HEK293 (cell line): ENCODE measurements around the gene HCFC1.
A peak's percentile ranks its signal among the peaks of the same experiment; 100 is the strongest.

Experiments used
- GLI4 ChIP-seq: fragments of 450-650 bp; formaldehyde crosslinking; IDR thresholded peaks from 2 replicates; pipeline ENCODE4 v1.5.1; 2016; ENCODE audit warnings: missing biosample characterization, missing genetic modification characterization
- GLIS1 ChIP-seq: fragments of 450-650 bp; formaldehyde crosslinking; IDR thresholded peaks from 2 replicates; pipeline ENCODE4 v1.5.1; 2016; ENCODE audit warnings: missing biosample characterization, missing genetic modification characterization
- HOXA7 ChIP-seq: sonication (generic); formaldehyde crosslinking; IDR thresholded peaks from 2 replicates; pipeline ENCODE4 v1.8.1; 2022; ENCODE audit warnings: missing genetic modification reagents, borderline replicate concordance
- HOXC10 ChIP-seq: sonication (generic); formaldehyde crosslinking; IDR thresholded peaks from 2 replicates; pipeline ENCODE4 v1.8.1; 2023; ENCODE audit warnings: mild to moderate bottlenecking, missing genetic modification reagents
- KLF10 ChIP-seq: fragments of 450-650 bp; IDR thresholded peaks from 2 replicates; pipeline ENCODE4 v1.5.1; 2018; ENCODE audit warnings: missing biosample characterization, mild to moderate bottlenecking, missing genetic modification characterization
- KLF9 ChIP-seq: fragments of 450-650 bp; formaldehyde crosslinking; IDR thresholded peaks from 2 replicates; pipeline ENCODE4 v1.5.1; 2016; ENCODE audit warnings: missing biosample characterization, missing genetic modification characterization, low read depth
- PATZ1 ChIP-seq: fragments of 450-650 bp; formaldehyde crosslinking; IDR thresholded peaks from 2 replicates; pipeline ENCODE4 v1.5.1; 2016; ENCODE audit warnings: missing biosample characterization, missing genetic modification characterization
- SCRT2 ChIP-seq: fragments of 450-650 bp; formaldehyde crosslinking; IDR thresholded peaks from 2 replicates; pipeline ENCODE4 v1.5.1; 2016; ENCODE audit warnings: missing biosample characterization, missing genetic modification characterization
- SP3 ChIP-seq: fragments of 450-650 bp; formaldehyde crosslinking; IDR thresholded peaks from 2 replicates; pipeline ENCODE4 v1.5.1; 2016; ENCODE audit warnings: missing biosample characterization, missing genetic modification characterization
- WT1 ChIP-seq: fragments of 450-650 bp; formaldehyde crosslinking; IDR thresholded peaks from 2 replicates; pipeline ENCODE4 v1.5.1; 2016; ENCODE audit warnings: missing biosample characterization, missing genetic modification characterization
- YY2 ChIP-seq: fragments of 450-650 bp; formaldehyde crosslinking; IDR thresholded peaks from 2 replicates; pipeline ENCODE4 v1.5.1; 2016; ENCODE audit warnings: missing biosample characterization, missing genetic modification characterization
- ZBTB10 ChIP-seq: fragments of 450-650 bp; formaldehyde crosslinking; IDR thresholded peaks from 2 replicates; pipeline ENCODE4 v1.5.1; 2016; ENCODE audit warnings: missing biosample characterization, missing genetic modification characterization
- ZBTB7A ChIP-seq: fragments of 450-650 bp; formaldehyde crosslinking; IDR thresholded peaks from 2 replicates; pipeline ENCODE4 v1.5.1; 2016; ENCODE audit warnings: low read depth, missing biosample characterization, missing genetic modification characterization
- ZEB2 ChIP-seq: fragments of 450-650 bp; formaldehyde crosslinking; IDR thresholded peaks from 2 replicates; pipeline ENCODE4 v1.5.1; 2016; ENCODE audit warnings: missing biosample characterization, missing genetic modification characterization
- ZNF169 ChIP-seq: fragments of 450-650 bp; formaldehyde crosslinking; IDR thresholded peaks from 2 replicates; pipeline ENCODE4 v1.5.1; 2016; ENCODE audit warnings: missing biosample characterization, missing genetic modification characterization
- ZNF2 ChIP-seq: fragments of 450-650 bp; formaldehyde crosslinking; IDR thresholded peaks from 2 replicates; pipeline ENCODE4 v1.5.1; 2016; ENCODE audit warnings: missing biosample characterization, missing genetic modification characterization
- ZNF202 ChIP-seq: fragments of 450-650 bp; formaldehyde crosslinking; IDR thresholded peaks from 2 replicates; pipeline ENCODE4 v1.5.1; 2016; ENCODE audit warnings: missing biosample characterization, missing genetic modification characterization, borderline replicate concordance
- ZNF239 ChIP-seq: fragments of 450-650 bp; formaldehyde crosslinking; IDR thresholded peaks from 2 replicates; pipeline ENCODE4 v1.5.1; 2016; ENCODE audit warnings: missing biosample characterization, missing genetic modification characterization
- ZNF518A ChIP-seq: fragments of 450-650 bp; formaldehyde crosslinking; conservative IDR thresholded peaks from 2 replicates; pipeline ENCODE4 v1.5.1; 2016; ENCODE audit warnings: low read depth, missing biosample characterization, missing genetic modification characterization
- ZNF610 ChIP-seq: fragments of 450-650 bp; formaldehyde crosslinking; IDR thresholded peaks from 2 replicates; pipeline ENCODE4 v1.5.1; 2016; ENCODE audit warnings: missing biosample characterization, missing genetic modification characterization, borderline replicate concordance
- ZNF623 ChIP-seq: fragments of 450-650 bp; formaldehyde crosslinking; IDR thresholded peaks from 2 replicates; pipeline ENCODE4 v1.5.1; 2016; ENCODE audit warnings: missing biosample characterization, missing genetic modification characterization
- ZNF629 ChIP-seq: fragments of 450-650 bp; formaldehyde crosslinking; IDR thresholded peaks from 2 replicates; pipeline ENCODE4 v1.5.1; 2017; ENCODE audit warnings: missing biosample characterization, missing genetic modification characterization
- ZNF701 ChIP-seq: fragments of 450-650 bp; formaldehyde crosslinking; IDR thresholded peaks from 2 replicates; pipeline ENCODE4 v1.5.1; 2016; ENCODE audit warnings: missing biosample characterization, missing genetic modification characterization
- ZNF76 ChIP-seq: fragments of 450-650 bp; formaldehyde crosslinking; IDR thresholded peaks from 2 replicates; pipeline ENCODE4; 2016; ENCODE audit warnings: low read depth, missing biosample characterization, missing genetic modification characterization, borderline replicate concordance
- ZNF776 ChIP-seq: fragments of 450-650 bp; formaldehyde crosslinking; IDR thresholded peaks from 2 replicates; pipeline ENCODE4 v1.5.0; 2017; ENCODE audit warnings: missing biosample characterization, missing genetic modification characterization, borderline replicate concordance
- ZSCAN30 ChIP-seq: fragments of 450-650 bp; IDR thresholded peaks from 2 replicates; pipeline ENCODE4 v1.5.1; 2018; ENCODE audit warnings: missing biosample characterization, mild to moderate bottlenecking, missing genetic modification characterization, moderate library complexity
- TF ChIP-seq, protein P1 (sequence below): fragments of 450-650 bp; formaldehyde crosslinking; IDR thresholded peaks from 2 replicates; pipeline ENCODE4 v1.5.1; 2016; ENCODE audit warnings: missing biosample characterization, missing genetic modification characterization, low read depth
- TF ChIP-seq, protein P2 (sequence below): fragments of 450-650 bp; formaldehyde crosslinking; IDR thresholded peaks from 2 replicates; pipeline ENCODE4 v1.5.1; 2016; ENCODE audit warnings: missing biosample characterization, missing genetic modification characterization

HCFC1 gene

DNA sequence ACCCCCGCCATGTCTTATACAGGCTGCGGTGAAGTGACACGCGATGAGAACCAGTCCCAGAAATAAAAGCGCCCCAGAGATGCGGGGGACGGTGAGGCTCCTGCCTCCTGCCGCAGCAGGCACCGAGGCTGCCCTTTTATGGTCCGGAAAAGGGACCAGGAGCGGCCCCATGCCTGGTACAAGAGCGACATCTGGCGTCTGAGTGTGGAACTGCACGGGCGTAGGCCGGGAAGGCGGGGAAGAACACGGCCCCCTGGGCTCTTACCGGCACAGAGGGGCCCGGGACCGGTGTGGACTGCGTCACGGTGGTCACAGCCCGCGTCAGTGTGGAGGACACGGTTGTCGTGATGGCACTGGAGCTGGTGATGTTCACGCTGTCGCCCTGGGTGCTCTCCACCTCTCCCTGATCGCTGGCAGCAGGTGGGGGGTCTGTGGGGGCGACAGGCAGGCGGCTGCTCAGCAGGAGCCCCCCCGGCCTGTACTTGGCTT, 18.2 kb downstream of the HCFC1 start (continued):
- TF ChIP-seq GLIS1 (peak; percentile 96), HOXC10 (0 out of 2 replicates have a peak, but pooled peaks have one; percentile 66), ZNF202 (tag by site-specific recombination) (no peak), ZNF76 (tag by site-specific recombination) (no peak), ZEB2 (peak; percentile 86), YY2 (tag by site-specific recombination) (no peak), KLF10 (tag by site-specific recombination) (no peak), ZNF776 (tag by site-specific recombination) (no peak), KLF9 (tag by site-specific recombination) (no peak), WT1 (tag by site-specific recombination) (no peak), HOXA7 (CRISPR knock-in tag) (no peak), ZNF629 (tag by site-specific recombination) (peak; percentile 70), ZNF610 (tag by site-specific recombination) (peak; percentile 68; the same call in 1 of the 2 replicates), ZNF239 (tag by site-specific recombination) (no peak), GLI4 (tag by site-specific recombination) (no peak), PATZ1 (tag by site-specific recombination) (peak; percentile 92), ZBTB7A (tag by site-specific recombination) (no peak), ZSCAN30 (tag by site-specific recombination) (peak; percentile 78; the same call in 1 of the 2 replicates), ZNF518A (no peak), ZNF701 (tag by site-specific recombination) (no peak), ZNF623 (tag by site-specific recombination) (no peak), ZNF169 (tag by site-specific recombination) (no peak), ZNF2 (tag by site-specific recombination) (0 out of 2 replicates have a peak, but pooled peaks have one; percentile 55), SCRT2 (tag by site-specific recombination) (peak; percentile 95), ZBTB10 (tag by site-specific recombination) (peak; percentile 58; the same call in 1 of the 2 replicates), SP3 (no peak)
- TF ChIP-seq, protein P1, sequence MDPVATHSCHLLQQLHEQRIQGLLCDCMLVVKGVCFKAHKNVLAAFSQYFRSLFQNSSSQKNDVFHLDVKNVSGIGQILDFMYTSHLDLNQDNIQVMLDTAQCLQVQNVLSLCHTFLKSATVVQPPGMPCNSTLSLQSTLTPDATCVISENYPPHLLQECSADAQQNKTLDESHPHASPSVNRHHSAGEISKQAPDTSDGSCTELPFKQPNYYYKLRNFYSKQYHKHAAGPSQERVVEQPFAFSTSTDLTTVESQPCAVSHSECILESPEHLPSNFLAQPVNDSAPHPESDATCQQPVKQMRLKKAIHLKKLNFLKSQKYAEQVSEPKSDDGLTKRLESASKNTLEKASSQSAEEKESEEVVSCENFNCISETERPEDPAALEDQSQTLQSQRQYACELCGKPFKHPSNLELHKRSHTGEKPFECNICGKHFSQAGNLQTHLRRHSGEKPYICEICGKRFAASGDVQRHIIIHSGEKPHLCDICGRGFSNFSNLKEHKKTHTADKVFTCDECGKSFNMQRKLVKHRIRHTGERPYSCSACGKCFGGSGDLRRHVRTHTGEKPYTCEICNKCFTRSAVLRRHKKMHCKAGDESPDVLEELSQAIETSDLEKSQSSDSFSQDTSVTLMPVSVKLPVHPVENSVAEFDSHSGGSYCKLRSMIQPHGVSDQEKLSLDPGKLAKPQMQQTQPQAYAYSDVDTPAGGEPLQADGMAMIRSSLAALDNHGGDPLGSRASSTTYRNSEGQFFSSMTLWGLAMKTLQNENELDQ (tag by site-specific recombination), result no peak
- TF ChIP-seq, protein P2, sequence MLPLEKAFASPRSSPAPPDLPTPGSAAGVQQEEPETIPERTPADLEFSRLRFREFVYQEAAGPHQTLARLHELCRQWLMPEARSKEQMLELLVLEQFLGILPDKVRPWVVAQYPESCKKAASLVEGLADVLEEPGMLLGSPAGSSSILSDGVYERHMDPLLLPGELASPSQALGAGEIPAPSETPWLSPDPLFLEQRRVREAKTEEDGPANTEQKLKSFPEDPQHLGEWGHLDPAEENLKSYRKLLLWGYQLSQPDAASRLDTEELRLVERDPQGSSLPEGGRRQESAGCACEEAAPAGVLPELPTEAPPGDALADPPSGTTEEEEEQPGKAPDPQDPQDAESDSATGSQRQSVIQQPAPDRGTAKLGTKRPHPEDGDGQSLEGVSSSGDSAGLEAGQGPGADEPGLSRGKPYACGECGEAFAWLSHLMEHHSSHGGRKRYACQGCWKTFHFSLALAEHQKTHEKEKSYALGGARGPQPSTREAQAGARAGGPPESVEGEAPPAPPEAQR (tag by site-specific recombination), result no peak
